Measurements from ENCODE around the gene EXOC1.

- TF ChIP-seq CTCF (IDR thresholded peaks at IDR 0.05 in 4 of 5, conservative IDR thresholded peaks at IDR 0.05 in 1 of 5) = peak; percentile 78 to 97 (median 89)
- TF ChIP-seq POLR2A (IDR thresholded peaks at IDR 0.05) = peak in 1 of 2 donors; percentile 37
Measured at GRCh38 chr4:55948726-55949481, 95.5 kb downstream of the EXOC1 start, which contains the start of gene CEP135.
